Neural cell (in vitro differentiated cells): Measurements from ENCODE around the gene AGRN. TPM values are rescaled to one million over a fixed set of nuclear protein-coding genes. Genes with fewer than 3 reads are reported as not detected.

Experiments used
- H2AFZ ChIP-seq: fragments of 200-600, 300-800 bp; sonication (generic), shearing (Covaris generic); 2 replicates; pipeline ENCODE4 v1.6.0; 2014; ENCODE audit warnings: low read depth, mild to moderate bottlenecking, antibody characterized with exemption, low read length, moderate library complexity
- H3F3A ChIP-seq: fragments of 200-600 bp; shearing (Covaris generic); 2 replicates; pipeline ENCODE4 v1.6.1; 2016; ENCODE audit warnings: mild to moderate bottlenecking, moderate library complexity, mixed read lengths, antibody characterized with exemption, low read length; ENCODE audit not compliant: insufficient read depth, poor library complexity, severe bottlenecking
- H3K27ac ChIP-seq: fragments of 200-600, 300-800 bp; sonication (generic), shearing (Covaris generic); 2 replicates; pipeline ENCODE4 v1.5.1; 2014; ENCODE audit warnings: mild to moderate bottlenecking, low read length, moderate library complexity
- H3K27me3 ChIP-seq: fragments of 300-800, 200-600 bp; sonication (generic), shearing (Covaris generic); 2 replicates; pipeline ENCODE4 v1.6.0; 2014; ENCODE audit warnings: mild to moderate bottlenecking, low read depth, low read length, moderate library complexity; ENCODE audit not compliant: insufficient read depth
- H3K36me3 ChIP-seq: fragments of 300-800, 200-600 bp; sonication (generic), shearing (Covaris generic); 2 replicates; pipeline ENCODE4 v1.5.1; 2014; ENCODE audit warnings: mild to moderate bottlenecking, antibody characterized with exemption, low read length, moderate library complexity; ENCODE audit not compliant: insufficient read depth
- H3K4me2 ChIP-seq: fragments of 300-800, 200-600 bp; sonication (generic), shearing (Covaris generic); 2 replicates; pipeline ENCODE4 v1.6.0; 2014; ENCODE audit warnings: mild to moderate bottlenecking, low read length
- H3K4me3 ChIP-seq: fragments of 300-800, 200-600 bp; sonication (generic), shearing (Covaris generic); 2 replicates; pipeline ENCODE4 v1.5.1; 2014; ENCODE audit warnings: mild to moderate bottlenecking, low read length, moderate library complexity
- H3K79me2 ChIP-seq: fragments of 200-600 bp; shearing (Covaris generic); replicated peaks from 2 replicates; pipeline ENCODE4 v1.6.0; 2014; ENCODE audit warnings: mild to moderate bottlenecking, low read length, moderate library complexity; ENCODE audit not compliant: insufficient read depth
- H3K9ac ChIP-seq: fragments of 300-800, 200-600 bp; sonication (generic), shearing (Covaris generic); 2 replicates; pipeline ENCODE4 v1.6.1; 2016; ENCODE audit warnings: mild to moderate bottlenecking, low read length, mixed read lengths
- H3K9me2 ChIP-seq: fragments of 200-600 bp; shearing (Covaris generic); 2 replicates; pipeline ENCODE4 v1.6.1; 2016; ENCODE audit warnings: mild to moderate bottlenecking, low read length, mixed read lengths; ENCODE audit not compliant: insufficient read depth
- H3K9me3 ChIP-seq: fragments of 200-600, 300-800 bp; sonication (generic), shearing (Covaris generic); 2 replicates; pipeline ENCODE4 v1.6.1; 2016; ENCODE audit warnings: mild to moderate bottlenecking, mixed run types, low read length, moderate library complexity, mixed read lengths
- H4K20me1 ChIP-seq: fragments of 200-600 bp; shearing (Covaris generic); 2 replicates; pipeline ENCODE4 v1.6.1; 2016; ENCODE audit warnings: mild to moderate bottlenecking, mixed run types; ENCODE audit not compliant: insufficient read depth
- CTCF ChIP-seq: fragments of 450-650 bp; IDR thresholded peaks from 2 replicates; pipeline ENCODE4 v1.5.1; 2014; ENCODE audit warnings: antibody characterized with exemption, mild to moderate bottlenecking, moderate library complexity; ENCODE audit not compliant: poor library complexity, severe bottlenecking
- EP300 ChIP-seq: fragments of 450-650 bp; conservative IDR thresholded peaks from 2 replicates; pipeline ENCODE4 v1.6.1; 2014; ENCODE audit warnings: antibody characterized with exemption, mild to moderate bottlenecking, moderate library complexity; ENCODE audit not compliant: poor library complexity, severe bottlenecking
- EZH2 ChIP-seq: fragments of 200-600, 300-800 bp; shearing (Covaris generic), sonication (generic); IDR thresholded peaks from 2 replicates; pipeline ENCODE4 v1.6.1; 2014; ENCODE audit warnings: antibody characterized with exemption, low read length, borderline replicate concordance, mild to moderate bottlenecking; ENCODE audit not compliant: insufficient read depth, poor library complexity, severe bottlenecking
- MXI1 ChIP-seq: fragments of 450-650 bp; conservative IDR thresholded peaks from 2 replicates; pipeline ENCODE4 v1.6.1; 2014; ENCODE audit warnings: antibody characterized with exemption, mild to moderate bottlenecking; ENCODE audit not compliant: poor library complexity, severe bottlenecking
- POLR2AphosphoS5 ChIP-seq: IDR thresholded peaks from 2 replicates; pipeline ENCODE4 v1.6.1; 2012
- RAD21 ChIP-seq: fragments of 450-650 bp; conservative IDR thresholded peaks from 2 replicates; pipeline ENCODE4 v1.6.1; 2014; ENCODE audit warnings: antibody characterized with exemption, mild to moderate bottlenecking, moderate library complexity
- SMC3 ChIP-seq: fragments of 450-650 bp; conservative IDR thresholded peaks from 2 replicates; pipeline ENCODE4 v1.6.1; 2014; ENCODE audit warnings: antibody characterized with exemption, mild to moderate bottlenecking, moderate library complexity; ENCODE audit not compliant: poor library complexity
- TAF1 ChIP-seq: IDR thresholded peaks from 2 replicates; pipeline ENCODE4 v1.6.1; 2012; ENCODE audit warnings: low read depth
- polyA plus RNA-seq: library from polyadenylated mRNA; depleted of rRNA; stranded (reverse); fragments of >200 nt; gene quantifications from 2 replicates; pipeline ENCODE4 v1.2.3, GENCODE V29; 2014
- TF ChIP-seq, protein P1 (sequence below): IDR thresholded peaks from 2 replicates; pipeline ENCODE4 v1.6.1; 2012; ENCODE audit warnings: borderline replicate concordance

The AGRN gene
- polyA plus RNA-seq, 1 donor from 2014 or later, result 104 TPM

GRCh38 chr1:1044455-1045078 is 24.6 kb downstream of the AGRN start:
- TF ChIP-seq CTCF (no peak), MXI1 (no peak)
- Histone ChIP-seq H3K9me3 (no peaks in the 10 kb centered on the region), H3K4me3 (no peak overlapping the region), H3K27ac (no peak overlapping the region), H2AFZ (no peak overlapping the region), H3F3A (no peaks in the 10 kb centered on the region), H3K9me2 (no peaks in the 10 kb centered on the region), H3K79me2 (no peaks in the 10 kb centered on the region), H4K20me1 (no peaks in the 10 kb centered on the region), H3K36me3 (no peaks in the 10 kb centered on the region), H3K4me2 (no peak overlapping the region), H3K27me3 (no peaks in the 10 kb centered on the region), H3K9ac (no peak overlapping the region)

DNA sequence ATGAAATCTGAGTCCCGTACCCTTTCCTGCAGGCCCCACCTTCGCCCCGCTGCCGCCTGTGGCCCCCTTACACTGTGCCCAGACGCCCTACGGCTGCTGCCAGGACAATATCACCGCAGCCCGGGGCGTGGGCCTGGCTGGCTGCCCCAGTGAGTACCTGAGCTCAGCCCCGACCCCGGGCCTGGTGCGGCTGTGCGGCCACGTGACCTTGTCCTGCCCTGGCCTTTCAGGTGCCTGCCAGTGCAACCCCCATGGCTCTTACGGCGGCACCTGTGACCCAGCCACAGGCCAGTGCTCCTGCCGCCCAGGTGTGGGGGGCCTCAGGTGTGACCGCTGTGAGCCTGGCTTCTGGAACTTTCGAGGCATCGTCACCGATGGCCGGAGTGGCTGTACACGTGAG is 25.2 kb downstream of the AGRN start:
- no peak overlapping the region for H3K4me2 ChIP-seq
- H3K79me2 ChIP-seq, result no peaks in the 10 kb centered on the region
- no peaks in the 10 kb centered on the region for H3K9me2 ChIP-seq
- TF ChIP-seq EP300 (no peak), SMC3 (no peak), POLR2AphosphoS5 (no peak), EZH2 (no peak), RAD21 (no peak), TAF1 (no peak), MXI1 (no peak), CTCF (no peak)
- TF ChIP-seq, protein P1, sequence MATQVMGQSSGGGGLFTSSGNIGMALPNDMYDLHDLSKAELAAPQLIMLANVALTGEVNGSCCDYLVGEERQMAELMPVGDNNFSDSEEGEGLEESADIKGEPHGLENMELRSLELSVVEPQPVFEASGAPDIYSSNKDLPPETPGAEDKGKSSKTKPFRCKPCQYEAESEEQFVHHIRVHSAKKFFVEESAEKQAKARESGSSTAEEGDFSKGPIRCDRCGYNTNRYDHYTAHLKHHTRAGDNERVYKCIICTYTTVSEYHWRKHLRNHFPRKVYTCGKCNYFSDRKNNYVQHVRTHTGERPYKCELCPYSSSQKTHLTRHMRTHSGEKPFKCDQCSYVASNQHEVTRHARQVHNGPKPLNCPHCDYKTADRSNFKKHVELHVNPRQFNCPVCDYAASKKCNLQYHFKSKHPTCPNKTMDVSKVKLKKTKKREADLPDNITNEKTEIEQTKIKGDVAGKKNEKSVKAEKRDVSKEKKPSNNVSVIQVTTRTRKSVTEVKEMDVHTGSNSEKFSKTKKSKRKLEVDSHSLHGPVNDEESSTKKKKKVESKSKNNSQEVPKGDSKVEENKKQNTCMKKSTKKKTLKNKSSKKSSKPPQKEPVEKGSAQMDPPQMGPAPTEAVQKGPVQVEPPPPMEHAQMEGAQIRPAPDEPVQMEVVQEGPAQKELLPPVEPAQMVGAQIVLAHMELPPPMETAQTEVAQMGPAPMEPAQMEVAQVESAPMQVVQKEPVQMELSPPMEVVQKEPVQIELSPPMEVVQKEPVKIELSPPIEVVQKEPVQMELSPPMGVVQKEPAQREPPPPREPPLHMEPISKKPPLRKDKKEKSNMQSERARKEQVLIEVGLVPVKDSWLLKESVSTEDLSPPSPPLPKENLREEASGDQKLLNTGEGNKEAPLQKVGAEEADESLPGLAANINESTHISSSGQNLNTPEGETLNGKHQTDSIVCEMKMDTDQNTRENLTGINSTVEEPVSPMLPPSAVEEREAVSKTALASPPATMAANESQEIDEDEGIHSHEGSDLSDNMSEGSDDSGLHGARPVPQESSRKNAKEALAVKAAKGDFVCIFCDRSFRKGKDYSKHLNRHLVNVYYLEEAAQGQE, result no peak
- H3K9me3 ChIP-seq, result no peaks in the 10 kb centered on the region
- no peak overlapping the region for H3K9ac ChIP-seq
- H2AFZ ChIP-seq, result no peak overlapping the region
- H3K27me3 ChIP-seq, result no peaks in the 10 kb centered on the region
- H4K20me1 ChIP-seq, result no peaks in the 10 kb centered on the region
- H3K36me3 ChIP-seq, result no peaks in the 10 kb centered on the region
- H3K4me3 ChIP-seq, result no peak overlapping the region
- no peaks in the 10 kb centered on the region for H3F3A ChIP-seq
- no peak overlapping the region for H3K27ac ChIP-seq
